Measurements from ENCODE around the gene SMAD6.

Gene SMAD6

DNA sequence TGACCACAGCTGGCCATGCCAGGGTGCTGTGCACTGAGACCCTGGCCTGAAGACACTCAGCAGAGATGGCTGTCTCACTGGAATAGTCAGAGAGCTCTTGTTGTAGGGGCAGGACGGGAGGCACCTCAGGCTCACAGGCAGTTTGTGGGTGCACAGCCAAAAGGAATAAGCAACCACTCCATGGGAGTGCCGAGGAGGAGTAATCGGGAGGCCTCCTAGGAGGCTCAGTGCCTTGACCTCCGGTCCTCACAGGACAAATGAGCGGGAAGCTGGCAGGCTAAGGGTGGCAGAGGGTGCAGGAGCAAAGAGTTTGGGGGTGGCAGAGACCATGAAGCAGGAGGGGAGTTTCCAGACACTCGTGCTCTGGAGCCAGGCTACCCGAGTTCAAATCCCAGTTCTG lies 81.7 kb downstream of the SMAD6 start:
- no peak for DNase-seq (ENCODE audit: low spot score in 2 of 2)
- H3K36me3 ChIP-seq (replicated peaks): no peaks in the 10 kb centered on the region; the same call in 1 of the 2 replicates
- in situ Hi-C loops (cut with MboI; ENCODE audit: low sequenced_read_pairs): loop anchor here (5.0 kb wide), 1 partner anchor 181 kb away; no protein-coding TSS in a partner anchor
- no peak overlapping the region for H3K4me3 ChIP-seq
- no peaks in the 10 kb centered on the region for H3K27me3 ChIP-seq (ENCODE audit: low read depth)
- no peaks in the 10 kb centered on the region for H3K4me1 ChIP-seq
- H3K9me3 ChIP-seq: no peaks in the 10 kb centered on the region

GRCh38 chr15:66784174-66784573 lies 82.1 kb downstream of the SMAD6 start:
- in situ Hi-C loops (cut with MboI; ENCODE audit: low sequenced_read_pairs): loop anchor here (5.0 kb wide), 1 partner anchor 182 kb away; no protein-coding TSS in a partner anchor
- Histone ChIP-seq H3K27me3 (ENCODE audit: low read depth) (no peaks in the 10 kb centered on the region), H3K36me3 (replicated peaks) (no peaks in the 10 kb centered on the region; the same call in 1 of the 2 replicates)

GRCh38 chr15:66785637-66786036 lies 83.6 kb downstream of the SMAD6 start:
- in situ Hi-C loops (cut with MboI; ENCODE audit: low sequenced_read_pairs): no loop called here
- no peaks in the 10 kb centered on the region; the same call in 1 of the 2 replicates for H3K36me3 ChIP-seq (replicated peaks)
- no peaks in the 10 kb centered on the region for H3K4me1 ChIP-seq
- H3K9me3 ChIP-seq: no peaks in the 10 kb centered on the region
- H3K27me3 ChIP-seq (ENCODE audit: low read depth): no peaks in the 10 kb centered on the region
- no peak for DNase-seq (ENCODE audit: low spot score in 2 of 2)
- no peak overlapping the region for H3K4me3 ChIP-seq

More at GRCh38 chr15:66784174-66784573, 82.1 kb downstream of the SMAD6 start:
- Histone ChIP-seq H3K4me3 (no peak overlapping the region), H3K4me1 (no peaks in the 10 kb centered on the region), H3K9me3 (no peaks in the 10 kb centered on the region)
- DNase-seq (ENCODE audit: low spot score in 2 of 2): no peak

DNA sequence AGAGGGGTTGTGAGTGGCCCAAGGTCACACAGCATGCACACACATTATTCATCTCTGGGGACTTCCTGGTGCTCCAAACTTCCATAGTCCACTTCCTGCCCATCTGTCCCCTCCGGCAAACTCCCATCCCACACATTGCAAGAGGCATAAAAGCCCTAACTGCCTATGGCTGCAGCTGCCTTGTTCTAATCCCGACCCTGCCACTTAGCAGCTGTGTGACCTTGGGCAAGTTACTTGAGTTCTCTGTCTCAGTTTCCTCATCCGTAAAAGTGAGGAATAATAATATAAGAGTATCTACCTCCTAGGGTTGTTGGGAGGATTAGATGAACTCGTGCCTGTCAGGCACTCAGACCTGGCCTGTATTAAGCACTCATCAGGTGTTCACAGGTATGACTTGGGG lies 84.2 kb downstream of the SMAD6 start:
- no peaks in the 10 kb centered on the region for H3K4me1 ChIP-seq
- no peaks in the 10 kb centered on the region; the same call in 1 of the 2 replicates for H3K36me3 ChIP-seq (replicated peaks)
- no peaks in the 10 kb centered on the region for H3K9me3 ChIP-seq
- H3K27me3 ChIP-seq (ENCODE audit: low read depth): no peaks in the 10 kb centered on the region
- no peak overlapping the region for H3K4me3 ChIP-seq
- in situ Hi-C loops (cut with MboI; ENCODE audit: low sequenced_read_pairs): no loop called here
- DNase-seq (ENCODE audit: low spot score in 2 of 2): no peak

DNA sequence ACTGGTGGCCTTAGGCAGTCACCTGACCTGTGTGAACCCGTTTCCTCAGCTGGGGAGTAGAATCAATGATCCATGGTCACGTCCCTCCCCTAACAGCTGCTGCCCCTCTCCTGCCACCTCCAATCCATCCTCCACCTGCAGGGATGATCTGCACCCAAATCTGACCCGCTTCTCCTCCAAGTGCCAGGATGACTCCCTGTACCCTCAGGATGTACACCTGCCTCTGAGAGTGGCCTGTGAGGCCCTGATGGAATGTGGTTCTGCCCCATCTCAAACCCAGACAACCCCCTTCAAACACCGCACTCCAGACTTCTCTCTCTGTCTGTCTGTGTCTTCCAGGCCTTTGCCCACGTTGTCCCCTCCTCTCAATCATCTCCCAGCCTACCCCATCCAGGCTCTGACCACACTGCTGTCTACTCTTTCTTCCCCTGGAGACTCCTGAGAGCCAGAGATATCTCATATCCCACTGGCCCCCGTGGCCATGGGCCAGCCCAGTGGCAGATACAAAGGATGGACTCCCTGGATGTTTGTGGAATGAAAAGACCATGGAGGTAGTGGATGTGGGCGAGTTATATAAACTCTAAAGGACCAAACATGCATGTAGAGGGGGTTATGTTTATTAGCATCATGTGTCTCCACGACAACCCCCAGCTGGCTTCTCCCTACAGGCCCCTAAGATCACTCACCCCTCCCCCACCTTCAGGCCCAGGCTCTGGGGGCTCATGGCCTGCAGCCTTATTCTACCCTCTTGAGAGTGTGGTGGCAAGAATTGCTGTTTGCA lies 84.9 kb downstream of the SMAD6 start:
- Histone ChIP-seq H3K4me3 (no peak overlapping the region), H3K4me1 (no peaks in the 10 kb centered on the region), H3K36me3 (replicated peaks) (no peaks in the 10 kb centered on the region), H3K27me3 (ENCODE audit: low read depth) (no peaks in the 10 kb centered on the region), H3K9me3 (no peaks in the 10 kb centered on the region)
- in situ Hi-C loops (cut with MboI; ENCODE audit: low sequenced_read_pairs): no loop called here
- no peak for DNase-seq (ENCODE audit: low spot score in 2 of 2)

GRCh38 chr15:66787489-66787871 lies 85.4 kb downstream of the SMAD6 start:
- H3K4me1 ChIP-seq: no peaks in the 10 kb centered on the region
- no peak overlapping the region for H3K4me3 ChIP-seq
- no peaks in the 10 kb centered on the region for H3K27me3 ChIP-seq (ENCODE audit: low read depth)
- in situ Hi-C loops (cut with MboI; ENCODE audit: low sequenced_read_pairs): no loop called here
- no peaks in the 10 kb centered on the region for H3K9me3 ChIP-seq
- no peak for DNase-seq (ENCODE audit: low spot score in 2 of 2)
- no peaks in the 10 kb centered on the region for H3K36me3 ChIP-seq (replicated peaks)

- DNase-seq (ENCODE audit: low spot score in 2 of 2): no peak
- Histone ChIP-seq H3K4me3 (no peak overlapping the region), H3K4me1 (no peaks in the 10 kb centered on the region), H3K9me3 (no peaks in the 10 kb centered on the region), H3K27me3 (ENCODE audit: low read depth) (no peaks in the 10 kb centered on the region), H3K36me3 (replicated peaks) (no peaks in the 10 kb centered on the region)
- in situ Hi-C loops (cut with MboI; ENCODE audit: low sequenced_read_pairs): no loop called here
Observed at GRCh38 chr15:66788024-66788423, 86.0 kb downstream of the SMAD6 start.

GRCh38 chr15:66789029-66790025 lies 87.3 kb downstream of the SMAD6 start:
- in situ Hi-C loops (cut with MboI; ENCODE audit: low sequenced_read_pairs): no loop called here
- H3K4me1 ChIP-seq: no peaks in the 10 kb centered on the region
- no peaks in the 10 kb centered on the region for H3K9me3 ChIP-seq
- no peaks in the 10 kb centered on the region for H3K36me3 ChIP-seq (replicated peaks)
- peak in 1 of 2 experiments; percentile 63 for DNase-seq (ENCODE audit: low spot score in 2 of 2)
- H3K27me3 ChIP-seq (ENCODE audit: low read depth): no peaks in the 10 kb centered on the region
- no peak overlapping the region for H3K4me3 ChIP-seq

GRCh38 chr15:66795851-66796250 lies 93.8 kb downstream of the SMAD6 start:
- H3K4me3 ChIP-seq: no peak overlapping the region
- DNase-seq (ENCODE audit: low spot score in 2 of 2): peak in 1 of 2 experiments; percentile 10
- H3K27me3 ChIP-seq (ENCODE audit: low read depth): no peaks in the 10 kb centered on the region; the same call in 1 of the 2 replicates
- no peaks in the 10 kb centered on the region for H3K9me3 ChIP-seq
- no peaks in the 10 kb centered on the region for H3K36me3 ChIP-seq (replicated peaks)
- in situ Hi-C loops (cut with MboI; ENCODE audit: low sequenced_read_pairs): no loop called here
- H3K4me1 ChIP-seq: no peaks in the 10 kb centered on the region

DNA sequence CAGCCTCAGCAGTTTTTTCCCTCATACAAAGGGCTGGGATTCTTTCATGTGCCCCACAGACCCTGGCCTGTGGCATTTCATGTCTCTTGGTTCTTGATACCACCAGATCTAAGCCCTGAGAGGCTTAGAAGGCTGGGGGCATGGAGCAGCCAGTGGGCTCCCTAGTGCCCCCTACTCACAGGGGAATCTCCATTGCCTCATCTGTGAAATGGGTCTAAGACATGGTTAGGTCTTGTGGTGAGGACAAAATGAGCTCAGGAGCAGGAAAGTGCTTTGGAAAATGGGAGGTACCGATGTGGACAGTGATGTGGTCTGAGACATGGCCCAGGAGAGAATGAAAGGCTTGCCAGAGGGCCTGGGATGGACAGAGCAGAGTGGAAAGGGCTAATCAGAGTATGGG lies 94.3 kb downstream of the SMAD6 start:
- H3K36me3 ChIP-seq (replicated peaks): no peaks in the 10 kb centered on the region
- H3K27me3 ChIP-seq (ENCODE audit: low read depth): no peaks in the 10 kb centered on the region; the same call in 1 of the 2 replicates
- no peaks in the 10 kb centered on the region for H3K4me1 ChIP-seq
- H3K9me3 ChIP-seq: no peaks in the 10 kb centered on the region
- in situ Hi-C loops (cut with MboI; ENCODE audit: low sequenced_read_pairs): no loop called here
- no peak overlapping the region for H3K4me3 ChIP-seq
- peak in 1 of 2 experiments; percentile 4 for DNase-seq (ENCODE audit: low spot score in 2 of 2)

DNA sequence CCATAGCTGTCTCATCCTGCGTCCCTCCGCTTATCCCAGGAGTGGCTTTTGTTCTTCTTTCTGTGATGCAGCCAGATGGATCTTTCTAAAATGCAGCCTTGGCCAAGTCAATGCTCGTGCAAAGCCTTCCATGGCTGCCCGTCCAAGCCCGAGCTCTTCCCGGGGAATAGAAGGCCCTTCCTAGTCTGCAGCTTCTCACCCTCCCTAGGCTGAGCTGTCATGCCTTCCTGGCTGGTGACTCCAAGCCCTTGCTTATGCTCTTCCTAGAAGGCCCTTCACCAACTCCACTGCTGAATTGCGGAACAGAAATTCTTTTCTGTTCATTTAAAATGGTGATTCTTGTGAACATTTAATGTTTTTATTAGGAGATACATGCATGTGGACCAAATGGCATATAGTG lies 95.9 kb downstream of the SMAD6 start:
- no peak for DNase-seq (ENCODE audit: low spot score in 2 of 2)
- no peaks in the 10 kb centered on the region for H3K9me3 ChIP-seq
- H3K4me1 ChIP-seq: peaks cover 4% of the 10 kb centered on the region
- H3K27me3 ChIP-seq (ENCODE audit: low read depth): no peaks in the 10 kb centered on the region; the same call in 1 of the 2 replicates
- in situ Hi-C loops (cut with MboI; ENCODE audit: low sequenced_read_pairs): no loop called here
- no peaks in the 10 kb centered on the region for H3K36me3 ChIP-seq (replicated peaks)
- H3K4me3 ChIP-seq: no peak overlapping the region

DNA sequence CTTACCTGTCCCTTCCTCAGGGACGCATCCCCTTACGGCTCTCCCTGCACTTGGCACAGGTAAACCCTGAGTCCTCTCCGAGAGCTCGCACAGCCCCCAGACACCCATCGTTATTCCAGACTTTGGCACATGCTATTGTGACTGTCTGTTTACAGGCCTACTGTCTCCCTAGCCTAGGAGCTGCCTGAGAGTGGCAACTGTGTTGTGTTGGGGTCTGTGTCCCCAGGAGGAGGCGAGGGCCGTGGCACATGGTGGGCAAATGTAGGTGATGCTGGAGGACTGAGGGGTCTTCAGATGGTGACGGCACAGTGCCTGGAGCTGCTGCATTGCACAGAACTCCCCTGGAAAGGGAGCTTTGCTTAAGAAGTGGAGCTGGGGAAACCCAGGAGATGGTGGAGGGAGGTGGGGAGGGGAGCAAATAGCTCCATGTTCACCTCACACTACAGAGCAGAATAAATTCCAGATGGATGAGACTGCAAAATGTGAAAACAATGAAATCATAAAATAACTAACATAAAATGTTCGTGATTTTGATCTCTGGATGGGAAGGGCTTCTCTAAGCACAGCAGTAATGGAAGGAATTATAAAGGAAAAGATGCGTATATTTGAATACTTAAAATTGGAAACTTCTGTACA lies 96.5 kb downstream of the SMAD6 start:
- peak in 1 of 2 experiments; percentile 8 for DNase-seq (ENCODE audit: low spot score in 2 of 2)
- no peaks in the 10 kb centered on the region for H3K9me3 ChIP-seq
- no peak overlapping the region for H3K4me3 ChIP-seq
- peaks cover 10% of the 10 kb centered on the region for H3K4me1 ChIP-seq
- no peaks in the 10 kb centered on the region; the same call in 1 of the 2 replicates for H3K27me3 ChIP-seq (ENCODE audit: low read depth)
- in situ Hi-C loops (cut with MboI; ENCODE audit: low sequenced_read_pairs): no loop called here
- no peaks in the 10 kb centered on the region for H3K36me3 ChIP-seq (replicated peaks)

DNA sequence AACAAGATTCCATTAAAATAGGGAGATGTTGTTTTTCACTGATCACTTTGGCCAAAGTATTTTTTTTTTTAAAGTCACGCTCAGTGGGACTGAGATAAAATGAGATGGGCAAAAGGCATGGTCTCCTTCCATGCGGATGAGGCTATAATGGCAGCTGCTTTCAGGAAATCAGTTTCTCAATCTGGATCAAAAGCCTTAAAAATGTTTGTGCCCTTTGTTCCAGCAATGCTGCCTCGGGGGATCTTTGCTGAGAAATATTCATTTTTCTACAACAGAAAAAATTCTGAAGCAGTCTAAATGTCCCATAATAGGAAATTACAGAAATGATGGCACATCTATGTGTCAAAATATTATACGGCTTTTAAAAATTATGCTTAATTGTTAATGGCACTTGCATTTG lies 97.2 kb downstream of the SMAD6 start:
- Histone ChIP-seq H3K4me1 (peaks cover 11% of the 10 kb centered on the region), H3K36me3 (replicated peaks) (no peaks in the 10 kb centered on the region), H3K4me3 (no peak overlapping the region), H3K27me3 (ENCODE audit: low read depth) (no peaks in the 10 kb centered on the region; the same call in 1 of the 2 replicates), H3K9me3 (no peaks in the 10 kb centered on the region)
- in situ Hi-C loops (cut with MboI; ENCODE audit: low sequenced_read_pairs): no loop called here
- peak in 1 of 2 experiments; percentile 9 for DNase-seq (ENCODE audit: low spot score in 2 of 2)
